H1 (cell line): Measurements from ENCODE around the gene OR2T5. TPM values are rescaled to one million over a fixed set of nuclear protein-coding genes. Genes with fewer than 3 reads are reported as not detected.
"Not testable (repeated sequence)": the region's sequence is repeated elsewhere in the genome, so short reads cannot be mapped to it uniquely, and the experiment has no call there.

Experiments used
- CTCF ChIA-PET: fragments of 300-600 bp; sonication (Branson Sonifier 250); formaldehyde crosslinking; loops from one replicate; lab custom pipeline; 2021; ENCODE audit not compliant: partially characterized antibody; lab: Charles Lee
- POLR2A ChIA-PET: fragments of 300-600 bp; sonication (Branson Sonifier 250); formaldehyde crosslinking; loops from one replicate; lab custom pipeline; 2021; ENCODE audit warnings: inconsistent platforms; ENCODE audit not compliant: partially characterized antibody; lab: Charles Lee
- DNase-seq, 2 experiments: peaks; one replicate each; pipeline versions ENCODE4 v3.0.0 to v3.0.0-alpha.2; 2010 to 2022; ENCODE audit warnings: low spot score in 2 of 2, low read depth in 1 of 2, mixed read lengths in 1 of 2
- FAIRE-seq: peaks from 2 replicates; lab custom pipeline; 2011; peaks lifted over from hg19 to GRCh38; lab: Jason Lieb, UNC
- H2AFZ ChIP-seq: 2 replicates; pipeline ENCODE4 v1.8.1; 2012; ENCODE audit warnings: low read length, inconsistent platforms
- H2AK5ac ChIP-seq: 2 replicates; pipeline ENCODE4 v1.6.1; 2013; ENCODE audit warnings: low read depth, low read length
- H2BK120ac ChIP-seq: replicated peaks from 2 replicates; pipeline ENCODE3; 2013; ENCODE audit warnings: low read depth, low read length, inconsistent platforms
- H2BK12ac ChIP-seq: 2 replicates; pipeline ENCODE4 v1.6.1; 2013; ENCODE audit warnings: low read depth, low read length
- H2BK15ac ChIP-seq: 2 replicates; pipeline ENCODE4 v1.6.1; 2013; ENCODE audit warnings: low read length
- H2BK20ac ChIP-seq: 2 replicates; pipeline ENCODE4 v1.6.1; 2013; ENCODE audit warnings: low read length
- H2BK5ac ChIP-seq: 2 replicates; pipeline ENCODE4 v1.6.1; 2013; ENCODE audit warnings: low read depth, low read length
- H3K14ac ChIP-seq: 2 replicates; pipeline ENCODE4 v1.6.1; 2013; ENCODE audit warnings: inconsistent platforms; ENCODE audit not compliant: insufficient read length
- H3K18ac ChIP-seq: 2 replicates; pipeline ENCODE4 v1.6.1; 2013; ENCODE audit warnings: low read length; ENCODE audit errors: extremely low read depth
- H3K23ac ChIP-seq: 2 replicates; pipeline ENCODE4 v1.6.1; 2013; ENCODE audit warnings: inconsistent platforms; ENCODE audit not compliant: insufficient read length
- H3K23me2 ChIP-seq: 2 replicates; pipeline ENCODE4 v1.6.1; 2013; ENCODE audit warnings: low read depth, low read length
- H3K27ac ChIP-seq: 2 replicates; pipeline ENCODE4 v1.6.1; 2011; ENCODE audit warnings: low read depth, low read length, inconsistent platforms
- H3K27me3 ChIP-seq, 4 experiments: replicated peaks in 1 of 4; 1 replicate in 1 of 4; 2 replicates in 3 of 4; pipeline versions ENCODE4 v1.6.1 to v1.8.1; 2011 to 2013; ENCODE audit warnings: low read length in 3 of 4, mild to moderate bottlenecking in 3 of 4, inconsistent platforms in 2 of 4, mixed read lengths in 2 of 4, moderate library complexity in 1 of 4; ENCODE audit not compliant: control insufficient read depth in 3 of 4, insufficient read depth in 3 of 4; ENCODE audit errors: extremely low read depth in 1 of 4
- H3K36me3 ChIP-seq, 4 experiments: 2 replicates each; pipeline versions ENCODE4 v1.6.1 to v1.8.1; 2011 to 2013; ENCODE audit warnings: mild to moderate bottlenecking in 4 of 4, low read length in 3 of 4, moderate library complexity in 2 of 4, control low read depth in 1 of 4, inconsistent platforms in 1 of 4; ENCODE audit not compliant: insufficient read depth in 4 of 4, control insufficient read depth in 2 of 4
- H3K4ac ChIP-seq: replicated peaks from 2 replicates; pipeline ENCODE3; 2013; ENCODE audit warnings: low read length, low read depth, mixed read lengths, inconsistent platforms; ENCODE audit not compliant: insufficient read length
- H3K4me1 ChIP-seq, 4 experiments: replicated peaks in 1 of 4; 1 replicate in 1 of 4; 2 replicates in 3 of 4; pipeline versions ENCODE4 v1.6.1 to v1.8.1; 2011 to 2013; ENCODE audit warnings: low read length in 3 of 4, inconsistent platforms in 2 of 4, mixed read lengths in 1 of 4; ENCODE audit not compliant: insufficient read depth in 4 of 4, control insufficient read depth in 3 of 4
- H3K4me2 ChIP-seq, 2 experiments: 2 replicates each; pipeline versions ENCODE4 v1.6.1 to v1.8.1; 2011 to 2013; ENCODE audit warnings: low read depth in 2 of 2, low read length in 2 of 2, control low read depth in 1 of 2, inconsistent platforms in 1 of 2, mild to moderate bottlenecking in 1 of 2; ENCODE audit not compliant: insufficient read depth in 1 of 2
- H3K4me3 ChIP-seq, 4 experiments: fragments of 200-600, 300-600 bp in 1 of 4; sonication (generic), shearing (Covaris generic), sonication (Bioruptor Twin) in 1 of 4; 2 replicates each; pipeline versions ENCODE4 v1.5.1 to v1.8.1; 2011 to 2016; ENCODE audit warnings: low read length in 4 of 4, low read depth in 3 of 4, control low read depth in 2 of 4, inconsistent platforms in 2 of 4, mild to moderate bottlenecking in 2 of 4, mixed read lengths in 1 of 4, moderate library complexity in 1 of 4; ENCODE audit not compliant: insufficient read depth in 2 of 4; ENCODE audit errors: extremely low read depth in 1 of 4
- H3K56ac ChIP-seq: replicated peaks from 2 replicates; pipeline ENCODE3; 2013; ENCODE audit warnings: low read depth, mild to moderate bottlenecking, mixed read lengths, low read length, inconsistent platforms; ENCODE audit not compliant: insufficient read length
- H3K79me1 ChIP-seq: 2 replicates; pipeline ENCODE4 v1.6.1; 2013; ENCODE audit warnings: low read depth, low read length, control low read depth
- H3K79me2 ChIP-seq, 2 experiments: 2 replicates each; pipeline versions ENCODE4 v1.6.1 to v1.8.1; 2012 to 2013; ENCODE audit warnings: low read length in 2 of 2, mild to moderate bottlenecking in 2 of 2, inconsistent platforms in 1 of 2; ENCODE audit not compliant: insufficient read depth in 2 of 2, control insufficient read depth in 1 of 2
- H3K9ac ChIP-seq, 4 experiments: replicated peaks in 1 of 4; 1 replicate in 1 of 4; 2 replicates in 3 of 4; pipeline versions ENCODE4 v1.6.1 to v1.8.1; 2011 to 2013; ENCODE audit warnings: low read depth in 3 of 4, low read length in 3 of 4, control low read depth in 2 of 4, mild to moderate bottlenecking in 2 of 4, moderate library complexity in 2 of 4, inconsistent platforms in 1 of 4; ENCODE audit errors: extremely low read depth in 1 of 4
- H3K9me3 ChIP-seq, 2 experiments: 2 replicates each; pipeline versions ENCODE4 v1.6.1 to v1.8.1; 2012 to 2013; ENCODE audit warnings: mild to moderate bottlenecking in 2 of 2, moderate library complexity in 2 of 2, control low read depth in 1 of 2, inconsistent platforms in 1 of 2, low read depth in 1 of 2, low read length in 1 of 2, mixed read lengths in 1 of 2; ENCODE audit not compliant: insufficient read depth in 2 of 2
- H4K20me1 ChIP-seq, 2 experiments: replicated peaks in 1 of 2; 2 replicates each; pipeline versions ENCODE3 to v1.8.1; 2011 to 2013; ENCODE audit warnings: inconsistent platforms in 2 of 2, low read length in 2 of 2, mild to moderate bottlenecking in 1 of 2; ENCODE audit not compliant: insufficient read depth in 2 of 2, control insufficient read depth in 1 of 2
- H4K5ac ChIP-seq: 2 replicates; pipeline ENCODE4 v1.6.1; 2013; ENCODE audit warnings: low read length, low read depth, mixed read lengths, inconsistent platforms; ENCODE audit not compliant: insufficient read length
- H4K8ac ChIP-seq: 2 replicates; pipeline ENCODE4 v1.8.0; 2013; ENCODE audit warnings: mild to moderate bottlenecking, moderate library complexity, low read length, inconsistent platforms; ENCODE audit not compliant: insufficient read depth; ENCODE audit errors: extremely low read depth
- H4K91ac ChIP-seq: replicated peaks from 2 replicates; pipeline ENCODE3; 2013; ENCODE audit warnings: low read length, mixed read lengths, inconsistent platforms; ENCODE audit not compliant: insufficient read length
- WGBS, 2 experiments: shearing (Covaris generic) in 1 of 2; methylation state at CpG; one replicate each; pipeline versions ENCODE4 v1.1.6 to v1.1.7; 2013 to 2015; ENCODE audit warnings: low lambda C conversion rate in 2 of 2, mixed read lengths in 2 of 2, inconsistent platforms in 1 of 2, low coverage in 1 of 2, missing lambda C conversion rate in 1 of 2; ENCODE audit not compliant: insufficient replicate concordance in 2 of 2, insufficient coverage in 1 of 2, insufficient read length in 1 of 2; ENCODE audit errors: extremely low coverage in 1 of 2, missing lambda C conversion rate in 1 of 2; 5-methylcytosine and 5-hydroxymethylcytosine counted together
- polyA plus RNA-seq, 7 experiments: library from polyadenylated mRNA; depleted of rRNA in 3 of 7; stranded (reverse) in 5 of 7; unstranded in 2 of 7; fragments of >200 nt in 5 of 7; fragments of 200-250 nt in 2 of 7; gene quantifications; 1 replicate in 5 of 7; 2 replicates in 1 of 7; 4 replicates in 1 of 7; pipeline versions ENCODE4 v1.2.1 to v1.2.3, GENCODE V29; 2011 to 2013; ENCODE audit warnings: missing spikeins in 2 of 7, mixed read lengths in 2 of 7
- total RNA-seq: library from RNA; stranded (reverse); fragmentation: NEBNext Ultra II Directional; extraction: Animal tissue kit (Norgen Biotek cat#: 25700); gene quantifications from 2 replicates; pipeline ENCODE4 v1.2.1, GENCODE V29; 2021

The OR2T5 gene
- total and polyA plus RNA-seq, 2 of the 8 experiments (the other 6 are each of a cell fraction or from before 2014, with no cell fraction given): not detected

DNA sequence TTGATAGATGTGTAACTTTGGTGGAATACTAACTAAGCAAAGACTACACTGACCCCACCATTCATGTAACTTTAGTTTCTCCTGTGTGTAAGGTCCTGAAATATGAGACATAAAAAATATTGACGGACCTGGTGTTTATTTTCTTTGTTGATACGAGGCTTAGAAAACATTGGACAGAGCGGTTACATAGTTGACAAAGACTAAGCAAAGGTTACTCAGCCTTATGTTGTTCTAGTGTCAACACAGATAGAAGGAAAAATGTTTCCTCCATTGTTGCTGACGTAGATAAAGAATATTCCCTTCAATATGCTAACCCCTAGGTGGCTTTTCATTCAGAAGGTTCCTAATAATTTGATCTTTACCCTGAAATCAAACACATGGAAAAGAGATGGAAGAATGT is 33.3 kb upstream of the OR2T5 start:
- H3K56ac ChIP-seq, H3K9me3 ChIP-seq, H4K20me1 ChIP-seq, H4K8ac ChIP-seq, H2BK5ac ChIP-seq, H3K79me2 ChIP-seq, H3K4me3 ChIP-seq, H3K36me3 ChIP-seq, H2BK20ac ChIP-seq, H2AFZ ChIP-seq, H4K5ac ChIP-seq, H3K4me2 ChIP-seq, H2BK120ac ChIP-seq, H2BK15ac ChIP-seq, H3K14ac ChIP-seq, H3K9ac ChIP-seq, H3K18ac ChIP-seq, H3K23ac ChIP-seq, POLR2A ChIA-PET, H3K4ac ChIP-seq, FAIRE-seq, H2AK5ac ChIP-seq, H2BK12ac ChIP-seq, CTCF ChIA-PET, H4K91ac ChIP-seq, H3K4me1 ChIP-seq, H3K23me2 ChIP-seq, H3K79me1 ChIP-seq, H3K27me3 ChIP-seq, DNase-seq, H3K27ac ChIP-seq: not testable (repeated sequence)
- 83% methylated on average over 1 of the region's 4 CpGs; no CpG with 5 or more reads in 1 of the 2 experiments for WGBS, 2 experiments

DNA sequence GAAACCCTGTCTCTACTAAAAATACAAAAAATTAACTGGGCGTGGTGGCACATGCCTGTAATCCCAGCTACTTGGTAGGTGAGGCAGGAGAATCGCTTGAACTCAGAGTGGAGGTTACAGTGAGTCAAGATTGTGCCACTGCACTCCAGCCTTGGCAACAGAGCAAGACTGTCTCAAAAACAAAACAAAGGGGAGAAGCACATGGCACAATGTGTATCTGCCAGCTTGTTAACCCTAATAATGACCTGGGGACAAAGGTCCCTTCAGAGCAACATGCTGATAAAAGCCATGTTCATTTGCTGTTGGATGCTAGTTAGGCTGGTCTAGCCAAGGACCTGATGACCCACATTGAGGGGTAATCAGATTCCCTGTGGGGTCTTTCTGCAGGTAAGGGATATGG is 31.8 kb upstream of the OR2T5 start:
- H3K56ac ChIP-seq, H3K18ac ChIP-seq, H2AFZ ChIP-seq, H2BK12ac ChIP-seq, H4K8ac ChIP-seq, H3K23me2 ChIP-seq, H4K91ac ChIP-seq, H3K14ac ChIP-seq, H4K20me1 ChIP-seq, H3K4me2 ChIP-seq, H3K79me1 ChIP-seq, H2BK20ac ChIP-seq, H3K23ac ChIP-seq, H3K27ac ChIP-seq, POLR2A ChIA-PET, H2AK5ac ChIP-seq, H3K9ac ChIP-seq, H3K4me3 ChIP-seq, H3K4ac ChIP-seq, H2BK15ac ChIP-seq, H3K79me2 ChIP-seq, H2BK5ac ChIP-seq, H3K27me3 ChIP-seq, DNase-seq, FAIRE-seq, H3K4me1 ChIP-seq, H2BK120ac ChIP-seq, CTCF ChIA-PET, H3K9me3 ChIP-seq, H3K36me3 ChIP-seq, H4K5ac ChIP-seq: not testable (repeated sequence)
- no CpG with 5 or more reads among the region's 2 CpGs for WGBS, 2 experiments
